SK-N-MC (cell line): Measurements from ENCODE around the gene RNU4-1.

ENCODE experiments used
- EZH2 ChIP-seq: fragments of 200-600 bp; sonication (generic); IDR thresholded peaks from one replicate; pipeline ENCODE4 v1.6.1; 2017; ENCODE audit warnings: antibody characterized with exemption
- POLR2AphosphoS5 ChIP-seq: IDR thresholded peaks from 2 replicates; pipeline ENCODE4 v1.6.1; 2012; ENCODE audit warnings: mild to moderate bottlenecking, low read depth, low read length, borderline replicate concordance

- TF ChIP-seq POLR2AphosphoS5 (no peak), EZH2 (no peak)
These were observed 39.5 kb upstream of the RNU4-1 start for GRCh38 chr12:120332523-120332922.
